IMR-90 (cell line): ENCODE measurements around the gene SAMD1. TPM values are rescaled to one million over a fixed set of nuclear protein-coding genes. Genes with fewer than 3 reads are reported as not detected.

Experiments
- ATAC-seq: fragments of 200-7000 bp; cut with Tn5 transposase; 2 replicates; pipeline ENCODE4 v1.9.1; 2020; ENCODE audit warnings: low read depth, mild to moderate bottlenecking, moderate library complexity
- BruUV-seq: library from RNA; stranded (reverse); fragments of 400-500 nt; replicated peaks from 2 replicates; lab custom pipeline; 2021; lab: Mats Ljungman, UMichigan
- CTCF ChIA-PET: fragments of 300-600 bp; formaldehyde crosslinking; extraction: SDS; loops from one replicate; lab custom pipeline; 2021; ENCODE audit warnings: antibody characterized with exemption; lab: Yijun Ruan, JAX
- POLR2A ChIA-PET: fragments of 300-600 bp; sonication (Branson Sonifier 250); formaldehyde crosslinking; loops from one replicate; lab custom pipeline; 2022; ENCODE audit warnings: antibody characterized with exemption; ENCODE audit not compliant: unreplicated experiment; lab: Charles Lee
- DNase-seq: peaks from one replicate; pipeline ENCODE4 v3.0.0; 2013
- H2AFZ ChIP-seq: replicated peaks from 2 replicates; pipeline ENCODE3; 2013; ENCODE audit warnings: low read length, mild to moderate bottlenecking; ENCODE audit not compliant: poor library complexity
- H2AK5ac ChIP-seq: 2 replicates; pipeline ENCODE4 v1.6.1; 2013; ENCODE audit warnings: low read depth, low read length, inconsistent platforms
- H2AK9ac ChIP-seq: replicated peaks from 2 replicates; pipeline ENCODE3; 2013; ENCODE audit warnings: mild to moderate bottlenecking, low read depth, low read length, moderate library complexity; ENCODE audit not compliant: poor library complexity
- H2BK120ac ChIP-seq: 2 replicates; pipeline ENCODE4 v1.6.1; 2013; ENCODE audit warnings: low read depth, low read length, inconsistent platforms
- H2BK15ac ChIP-seq: 3 replicates; pipeline ENCODE4 v1.6.1; 2013; ENCODE audit warnings: low read depth, low read length, inconsistent platforms
- H2BK20ac ChIP-seq: 2 replicates; pipeline ENCODE4 v1.6.1; 2013; ENCODE audit warnings: low read depth, mild to moderate bottlenecking, inconsistent platforms, low read length, moderate library complexity
- H2BK5ac ChIP-seq: 2 replicates; pipeline ENCODE4 v1.6.1; 2013; ENCODE audit warnings: mild to moderate bottlenecking, low read depth, low read length, inconsistent platforms; ENCODE audit not compliant: poor library complexity, severe bottlenecking
- H3K14ac ChIP-seq: replicated peaks from 2 replicates; pipeline ENCODE4 v1.6.1; 2013; ENCODE audit warnings: low read depth, low read length, inconsistent platforms
- H3K18ac ChIP-seq: 2 replicates; pipeline ENCODE4 v1.6.1; 2013; ENCODE audit warnings: low read depth, low read length, control low read depth
- H3K23ac ChIP-seq: 2 replicates; pipeline ENCODE4 v1.6.1; 2013; ENCODE audit warnings: low read depth, low read length, inconsistent platforms
- H3K27ac ChIP-seq: 2 replicates; pipeline ENCODE4 v1.5.1; 2013; ENCODE audit warnings: mild to moderate bottlenecking, control low read depth, low read length; ENCODE audit not compliant: insufficient read depth
- H3K27me3 ChIP-seq: 2 replicates; pipeline ENCODE4 v1.6.1; 2013; ENCODE audit warnings: low read length; ENCODE audit not compliant: control insufficient read depth, insufficient read depth
- H3K36me3 ChIP-seq: 2 replicates; pipeline ENCODE4 v1.6.1; 2013; ENCODE audit warnings: low read length, mixed read lengths; ENCODE audit not compliant: control insufficient read depth, insufficient read depth
- H3K4ac ChIP-seq: 2 replicates; pipeline ENCODE4 v1.6.1; 2013; ENCODE audit warnings: low read depth, low read length, inconsistent platforms
- H3K4me1 ChIP-seq: 2 replicates; pipeline ENCODE4 v1.6.1; 2013; ENCODE audit warnings: low read length, mixed read lengths; ENCODE audit not compliant: control insufficient read depth, insufficient read depth
- H3K4me2 ChIP-seq: 2 replicates; pipeline ENCODE4 v1.6.1; 2013; ENCODE audit warnings: low read depth, mild to moderate bottlenecking, control low read depth, low read length, moderate library complexity
- H3K4me3 ChIP-seq: 2 replicates; pipeline ENCODE4 v1.5.1; 2013; ENCODE audit warnings: low read depth, mild to moderate bottlenecking, control low read depth, low read length, moderate library complexity; ENCODE audit not compliant: insufficient read depth
- H3K56ac ChIP-seq: 2 replicates; pipeline ENCODE4 v1.6.1; 2013; ENCODE audit warnings: low read length, inconsistent platforms; ENCODE audit not compliant: insufficient read depth; ENCODE audit errors: extremely low read depth
- H3K79me1 ChIP-seq, 2 experiments: 2 replicates each; pipeline ENCODE4 v1.6.1; 2013; ENCODE audit warnings: low read length in 2 of 2, inconsistent platforms in 1 of 2, low read depth in 1 of 2
- H3K9ac ChIP-seq: 2 replicates; pipeline ENCODE4 v1.6.1; 2013; ENCODE audit warnings: low read depth, low read length, control low read depth
- H3K9me1 ChIP-seq: 2 replicates; pipeline ENCODE4 v1.6.1; 2013; ENCODE audit warnings: low read length, inconsistent platforms; ENCODE audit not compliant: insufficient read depth
- H3K9me3 ChIP-seq: 2 replicates; pipeline ENCODE4 v1.6.1; 2013; ENCODE audit warnings: low read length; ENCODE audit not compliant: control insufficient read depth, insufficient read depth
- H4K20me1 ChIP-seq: 2 replicates; pipeline ENCODE4 v1.6.1; 2013; ENCODE audit warnings: low read length, inconsistent platforms; ENCODE audit not compliant: insufficient read depth
- H4K5ac ChIP-seq: 2 replicates; pipeline ENCODE4 v1.6.1; 2013; ENCODE audit warnings: mild to moderate bottlenecking, low read depth, low read length, control low read depth
- H4K8ac ChIP-seq, 2 experiments: 2 replicates each; pipeline ENCODE4 v1.6.1; 2013; ENCODE audit warnings: low read depth in 2 of 2, low read length in 2 of 2, control low read depth in 1 of 2, inconsistent platforms in 1 of 2
- H4K91ac ChIP-seq: 2 replicates; pipeline ENCODE4 v1.6.1; 2013; ENCODE audit warnings: low read depth, low read length, inconsistent platforms; ENCODE audit not compliant: insufficient read depth
- CEBPB ChIP-seq: IDR thresholded peaks from 2 replicates; pipeline ENCODE4 v1.6.1; 2012; ENCODE audit warnings: low read depth, low read length, improper control_type of control experiment
- CTCF ChIP-seq: conservative IDR thresholded peaks from 2 replicates; pipeline ENCODE4 v1.5.1; 2012; ENCODE audit warnings: mild to moderate bottlenecking, low read depth, low read length, improper control_type of control experiment
- FOS ChIP-seq: fragments of 150-350 bp; IDR thresholded peaks from 2 replicates; pipeline ENCODE4 v1.6.1; 2016; ENCODE audit warnings: low read depth, low read length
- RFX5 ChIP-seq: IDR thresholded peaks from 2 replicates; pipeline ENCODE4 v1.8.0; 2012; ENCODE audit warnings: low read depth, mild to moderate bottlenecking, low read length, moderate library complexity
- SMC3 ChIP-seq: fragments of 150-350 bp; IDR thresholded peaks from 2 replicates; pipeline ENCODE4 v1.6.1; 2016; ENCODE audit warnings: low read depth, mild to moderate bottlenecking, antibody characterized with exemption, low read length, moderate library complexity
- WGBS, 2 experiments: methylation state at CpG; one replicate each; pipeline versions ENCODE4 v1.1.5 to v1.1.7; 2013; ENCODE audit warnings: missing lambda C conversion rate in 2 of 2; ENCODE audit not compliant: insufficient read length in 1 of 2; ENCODE audit errors: extremely low coverage in 2 of 2; 5-methylcytosine and 5-hydroxymethylcytosine counted together
- dilution Hi-C: fragments of 300-500 bp; cut with HindIII; formaldehyde crosslinking; loops from one replicate; pipeline ENCODE4 v1.14.3; 2018; ENCODE audit warnings: low sequenced_read_pairs; ENCODE audit not compliant: unreplicated experiment
- in situ Hi-C: fragments of 300-500 bp; cut with MboI; formaldehyde crosslinking; loops from 3 replicates; pipeline ENCODE4 v1.14.3; 2019; ENCODE audit warnings: low sequenced_read_pairs, inconsistent platforms, mixed read lengths
- intact Hi-C: fragments of 100-400 bp; cut with micrococcal nuclease; formaldehyde crosslinking; loops from 2 replicates; pipeline ENCODE4 v1.10.0; 2022
- polyA plus RNA-seq, 3 experiments: library from polyadenylated mRNA; depleted of rRNA; stranded (reverse); fragments of >200 nt; gene quantifications; 2 replicates each; pipeline ENCODE4 v1.2.3, GENCODE V29; 2012; ENCODE audit warnings: low replicate concordance in 1 of 3
- total RNA-seq: library from RNA; depleted of rRNA; stranded (reverse); fragments of >200 nt; gene quantifications from 2 replicates; pipeline ENCODE4 v1.2.3, GENCODE V29; 2012
- TF ChIP-seq, protein P1 (sequence below): fragments of 150-350 bp; IDR thresholded peaks from 2 replicates; pipeline ENCODE4 v1.6.1; 2017; ENCODE audit warnings: mild to moderate bottlenecking, antibody characterized with exemption, low read length, low read depth
- TF ChIP-seq, protein P2 (sequence below): fragments of 150-350 bp; IDR thresholded peaks from 2 replicates; pipeline ENCODE4 v1.6.1; 2016; ENCODE audit warnings: low read depth, mild to moderate bottlenecking, low read length, moderate library complexity, borderline replicate concordance

The SAMD1 gene
- total and polyA plus RNA-seq, 2 of the 4 experiments (the other 2 are of a cell fraction) = 6.5 to 14.1 TPM

DNA sequence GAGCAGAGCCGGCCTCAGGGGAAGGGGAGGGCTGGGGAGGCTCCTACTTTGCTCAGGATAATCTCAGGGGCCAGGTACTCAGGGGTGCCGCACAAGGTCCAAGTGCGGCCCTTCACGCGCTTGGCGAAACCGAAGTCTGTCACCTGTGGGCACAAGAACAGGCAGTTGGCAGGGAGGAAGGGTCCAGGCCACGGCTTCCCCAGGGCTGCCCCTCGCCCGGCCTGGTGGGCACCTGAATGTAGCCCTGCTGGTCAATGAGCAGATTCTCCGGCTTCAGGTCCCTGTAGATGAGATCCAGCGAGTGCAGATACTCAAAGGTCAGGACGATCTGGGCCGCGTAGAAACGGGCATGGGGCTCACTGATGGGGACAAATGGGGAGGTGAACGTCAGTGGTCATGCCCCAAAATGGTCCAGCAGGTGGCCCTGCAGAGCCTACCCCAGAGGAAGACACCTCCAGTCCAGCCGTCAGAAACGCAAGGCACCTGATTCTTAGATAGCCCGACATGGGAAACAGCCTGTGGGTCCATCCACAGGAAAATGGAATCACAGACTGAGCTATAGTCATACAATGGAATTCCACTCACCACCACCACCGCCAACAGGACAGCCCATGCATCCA is 7.1 kb upstream of the SAMD1 start:
- no peaks in the 10 kb centered on the region; a peak in 1 of 4 replicates for H3K79me1 ChIP-seq
- no peak overlapping the region for H4K5ac ChIP-seq
- H2AK9ac ChIP-seq = no peak overlapping the region
- H2AK5ac ChIP-seq = no peak overlapping the region
- intact Hi-C loops = no loop called here
- H4K8ac ChIP-seq = no peak overlapping the region
- H4K91ac ChIP-seq = no peak overlapping the region
- ChIA-PET POLR2A (no interaction called here), CTCF (no interaction called here)
- H3K4me3 ChIP-seq = no peak overlapping the region
- no peak overlapping the region for H3K56ac ChIP-seq
- in situ Hi-C loops = loop anchor here (25.0 kb wide), 1 partner anchor 335 kb away; the partner anchor contains the start of genes C19orf53 and MRI1
- H3K23ac ChIP-seq = no peak overlapping the region
- H3K27me3 ChIP-seq = no peaks in the 10 kb centered on the region
- H3K36me3 ChIP-seq = peaks cover 33% of the 10 kb centered on the region
- TF ChIP-seq SMC3 (peak; percentile 12; the same call in 1 of the 2 replicates), CTCF (0 out of 2 replicates have a peak, but pooled peaks have one; percentile 13), CEBPB (no peak), FOS (no peak), RFX5 (no peak)
- TF ChIP-seq, protein P1, sequence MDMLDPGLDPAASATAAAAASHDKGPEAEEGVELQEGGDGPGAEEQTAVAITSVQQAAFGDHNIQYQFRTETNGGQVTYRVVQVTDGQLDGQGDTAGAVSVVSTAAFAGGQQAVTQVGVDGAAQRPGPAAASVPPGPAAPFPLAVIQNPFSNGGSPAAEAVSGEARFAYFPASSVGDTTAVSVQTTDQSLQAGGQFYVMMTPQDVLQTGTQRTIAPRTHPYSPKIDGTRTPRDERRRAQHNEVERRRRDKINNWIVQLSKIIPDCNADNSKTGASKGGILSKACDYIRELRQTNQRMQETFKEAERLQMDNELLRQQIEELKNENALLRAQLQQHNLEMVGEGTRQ = no peak
- TF ChIP-seq, protein P2, sequence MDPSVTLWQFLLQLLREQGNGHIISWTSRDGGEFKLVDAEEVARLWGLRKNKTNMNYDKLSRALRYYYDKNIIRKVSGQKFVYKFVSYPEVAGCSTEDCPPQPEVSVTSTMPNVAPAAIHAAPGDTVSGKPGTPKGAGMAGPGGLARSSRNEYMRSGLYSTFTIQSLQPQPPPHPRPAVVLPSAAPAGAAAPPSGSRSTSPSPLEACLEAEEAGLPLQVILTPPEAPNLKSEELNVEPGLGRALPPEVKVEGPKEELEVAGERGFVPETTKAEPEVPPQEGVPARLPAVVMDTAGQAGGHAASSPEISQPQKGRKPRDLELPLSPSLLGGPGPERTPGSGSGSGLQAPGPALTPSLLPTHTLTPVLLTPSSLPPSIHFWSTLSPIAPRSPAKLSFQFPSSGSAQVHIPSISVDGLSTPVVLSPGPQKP = no peak
- H3K18ac ChIP-seq = no peak overlapping the region
- H3K9ac ChIP-seq = no peak overlapping the region
- H2BK5ac ChIP-seq = no peak overlapping the region
- H3K4me2 ChIP-seq = no peak overlapping the region
- H3K4me1 ChIP-seq = no peaks in the 10 kb centered on the region
- ATAC-seq = no peak; the same call in 1 of the 2 replicates
- H2BK20ac ChIP-seq = no peak overlapping the region
- dilution Hi-C loops = no loop called here
- no peak overlapping the region for H3K27ac ChIP-seq
- no TSS peak for BruUV-seq
- no peak overlapping the region for H2BK120ac ChIP-seq
- 77% methylated on average over 8 of the region's 21 CpGs; no CpG with 5 or more reads in 1 of the 2 experiments for WGBS, 2 experiments
- DNase-seq = no peak
- H2BK15ac ChIP-seq = no peak overlapping the region
- no peak overlapping the region for H2AFZ ChIP-seq
- peaks cover 3% of the 10 kb centered on the region; the same call in 1 of the 2 replicates for H3K9me1 ChIP-seq
- H3K14ac ChIP-seq = no peak overlapping the region
- H3K4ac ChIP-seq = no peak overlapping the region
- H4K20me1 ChIP-seq = no peaks in the 10 kb centered on the region
- peaks cover 8% of the 10 kb centered on the region for H3K9me3 ChIP-seq
